SK-N-MC (cell line): Measurements from ENCODE around the gene FER.

Experiments used
- DNase-seq: peaks from one replicate; pipeline ENCODE4 v3.0.0-alpha.2; 2011; ENCODE audit warnings: low read depth, low spot score
- H3K27ac ChIP-seq: fragments of 200-600 bp; sonication (generic); 2 replicates; pipeline ENCODE4 v1.5.1; 2016; ENCODE audit warnings: mixed run types
- H3K36me3 ChIP-seq: fragments of 200-600 bp; sonication (generic); 2 replicates; pipeline ENCODE4 v1.6.1; 2017; ENCODE audit warnings: antibody characterized with exemption, low read length, mixed read lengths; ENCODE audit not compliant: insufficient read depth
- H3K4me3 ChIP-seq: fragments of 200-600 bp; sonication (generic); 2 replicates; pipeline ENCODE4 v1.5.1; 2016
- H3K9ac ChIP-seq: fragments of 200-600 bp; sonication (generic); 2 replicates; pipeline ENCODE4 v1.8.0; 2017; ENCODE audit warnings: mixed run types, mixed read lengths; ENCODE audit not compliant: insufficient read length
- H3K9me3 ChIP-seq: fragments of 200-600 bp; sonication (generic); 2 replicates; pipeline ENCODE4 v1.6.1; 2017; ENCODE audit warnings: low read depth, mild to moderate bottlenecking, antibody characterized with exemption, low read length, moderate library complexity, mixed read lengths
- EZH2 ChIP-seq: fragments of 200-600 bp; sonication (generic); IDR thresholded peaks from one replicate; pipeline ENCODE4 v1.6.1; 2017; ENCODE audit warnings: antibody characterized with exemption
- FOXP2 ChIP-seq: optimal IDR thresholded peaks from 2 replicates; pipeline ENCODE3; 2011; ENCODE audit warnings: mild to moderate bottlenecking, moderate library complexity; ENCODE audit not compliant: insufficient read depth; ENCODE audit errors: extremely low read length, control extremely low read depth
- POLR2AphosphoS5 ChIP-seq: IDR thresholded peaks from 2 replicates; pipeline ENCODE4 v1.6.1; 2012; ENCODE audit warnings: mild to moderate bottlenecking, low read depth, low read length, borderline replicate concordance

The FER gene

GRCh38 chr5:109239456-109239855 is 491.8 kb downstream of the FER start:
- no peak overlapping the region for H3K27ac ChIP-seq
- no peaks in the 10 kb centered on the region for H3K9me3 ChIP-seq
- H3K9ac ChIP-seq, result no peak overlapping the region
- no peak for DNase-seq
- H3K4me3 ChIP-seq, result no peak overlapping the region
- TF ChIP-seq FOXP2, result no peak
- TF ChIP-seq POLR2AphosphoS5, result no peak
- no peak for TF ChIP-seq EZH2
- no peaks in the 10 kb centered on the region for H3K36me3 ChIP-seq

GRCh38 chr5:109242518-109242917 is 494.8 kb downstream of the FER start:
- no peak for DNase-seq
- Histone ChIP-seq H3K27ac (no peak overlapping the region), H3K9me3 (no peaks in the 10 kb centered on the region), H3K4me3 (no peak overlapping the region), H3K9ac (no peak overlapping the region), H3K36me3 (no peaks in the 10 kb centered on the region)
- TF ChIP-seq POLR2AphosphoS5 (no peak), FOXP2 (no peak), EZH2 (no peak)

GRCh38 chr5:109246395-109246794 is 498.7 kb downstream of the FER start:
- Histone ChIP-seq H3K9ac (no peak overlapping the region), H3K27ac (no peak overlapping the region), H3K9me3 (no peaks in the 10 kb centered on the region), H3K36me3 (no peaks in the 10 kb centered on the region), H3K4me3 (no peak overlapping the region)
- no peak for DNase-seq
- TF ChIP-seq POLR2AphosphoS5 (no peak), EZH2 (no peak), FOXP2 (no peak)
